GM18858 (cell line): ENCODE measurements around the gene ASMT.
A peak's percentile ranks its signal among the peaks of the same experiment; 100 is the strongest.
"Not testable (repeated sequence)": the region's sequence is repeated elsewhere in the genome, so short reads cannot be mapped to it uniquely, and the experiment has no call there.

Experiments used
- ATAC-seq: cut with Tn5 transposase; IDR thresholded peaks from one replicate; pipeline ENCODE4 v1.9.1; 2021; ENCODE audit not compliant: unreplicated experiment

The ASMT gene

GRCh38 chrX:1614927-1615326 is at the start of gene ASMT:
ASMT (plus strand) TSS chrX:1615059; CDS start chrX:1615200, 141 bp downstream.
- no peak for ATAC-seq

- ATAC-seq, result not testable (repeated sequence)
Measured at GRCh38 chrX:1574181-1574580, 40.7 kb upstream of the ASMT start.

GRCh38 chrX:1576201-1576992 is 38.5 kb upstream of the ASMT start:
- ATAC-seq, result no peak

- ATAC-seq, result no peak
Measured at GRCh38 chrX:1577845-1578244, 37.0 kb upstream of the ASMT start.

GRCh38 chrX:1578511-1579173 is 36.2 kb upstream of the ASMT start:
- ATAC-seq, result no peak

GRCh38 chrX:1581132-1581531 is 33.7 kb upstream of the ASMT start:
- peak; percentile 40 for ATAC-seq

- peak; percentile 73 for ATAC-seq
Measured at GRCh38 chrX:1582686-1583437, 32.0 kb upstream of the ASMT start.

GRCh38 chrX:1584237-1585011 is 30.4 kb upstream of the ASMT start:
- ATAC-seq, result no peak

GRCh38 chrX:1587161-1587560 is 27.7 kb upstream of the ASMT start:
- no peak for ATAC-seq

- ATAC-seq, result no peak
Measured at GRCh38 chrX:1589356-1590130, 25.3 kb upstream of the ASMT start.

GRCh38 chrX:1591102-1591862 is 23.6 kb upstream of the ASMT start, which contains the start of gene AKAP17A:
AKAP17A (plus strand) TSS chrX:1591604; CDS start chrX:1593463, 1,859 bp downstream.
- ATAC-seq, result peak; percentile 88

GRCh38 chrX:1591863-1592469 is 22.9 kb upstream of the ASMT start:
- ATAC-seq, result no peak

GRCh38 chrX:1592470-1593142 is 22.3 kb upstream of the ASMT start:
- peak; percentile 37 for ATAC-seq

GRCh38 chrX:1593286-1594271 is 21.3 kb upstream of the ASMT start:
- ATAC-seq, result no peak

- ATAC-seq, result no peak
Measured at GRCh38 chrX:1595711-1596060, 19.2 kb upstream of the ASMT start.

GRCh38 chrX:1596676-1597344 is 18.0 kb upstream of the ASMT start:
- no peak for ATAC-seq
